WTC11 (cell line): ENCODE data around the gene ZIC5. TPM values are rescaled to one million over a fixed set of nuclear protein-coding genes. Genes with fewer than 3 reads are reported as not detected.
"Not testable (repeated sequence)": the region's sequence is repeated elsewhere in the genome, so short reads cannot be mapped to it uniquely, and the experiment has no call there.

Experiments
- ATAC-seq: fragments of 200-7000 bp; cut with Tn5 transposase; 2 replicates; pipeline ENCODE4 v1.10.0; 2021; ENCODE audit warnings: mild to moderate bottlenecking, moderate library complexity
- CTCF ChIA-PET: fragments of 300-600 bp; sonication (Branson Sonifier 250); formaldehyde crosslinking; loops from one replicate; lab custom pipeline; 2021; ENCODE audit warnings: antibody characterized with exemption; lab: Charles Lee
- POLR2A ChIA-PET: fragments of 350-600 bp; sonication (Branson Sonifier 250); formaldehyde crosslinking; loops from one replicate; lab custom pipeline; 2021; ENCODE audit warnings: antibody characterized with exemption; lab: Charles Lee
- DNase-seq: peaks from one replicate; pipeline ENCODE4 v3.0.0; 2021; ENCODE audit warnings: low spot score
- H3K27ac Mint-ChIP-seq: 2 replicates; pipeline ENCODE4 v1.8.0; 2021; ENCODE audit warnings: mixed read lengths
- H3K27me3 Mint-ChIP-seq: 2 replicates; pipeline ENCODE4 v1.8.0; 2021; ENCODE audit warnings: low read depth, mild to moderate bottlenecking, moderate library complexity, mixed read lengths
- H3K36me3 Mint-ChIP-seq: 2 replicates; pipeline ENCODE4 v1.8.0; 2021; ENCODE audit warnings: mixed read lengths
- H3K4me1 Mint-ChIP-seq: 2 replicates; pipeline ENCODE4 v1.8.0; 2022; ENCODE audit warnings: mixed read lengths
- H3K4me3 Mint-ChIP-seq: 2 replicates; pipeline ENCODE4 v1.8.0; 2021; ENCODE audit warnings: mild to moderate bottlenecking, moderate library complexity, mixed read lengths
- H3K9me3 Mint-ChIP-seq: 2 replicates; pipeline ENCODE4 v1.8.0; 2021; ENCODE audit warnings: mixed read lengths
- ATF1 ChIP-seq: sonication (generic); formaldehyde crosslinking; IDR thresholded peaks from 2 replicates; pipeline ENCODE4 v1.8.1; 2023; ENCODE audit warnings: mild to moderate bottlenecking, moderate library complexity, missing genetic modification reagents
- ATF2 ChIP-seq: sonication (generic); formaldehyde crosslinking; IDR thresholded peaks from 2 replicates; pipeline ENCODE4 v1.8.1; 2022; ENCODE audit warnings: low read depth, missing genetic modification reagents, borderline replicate concordance
- CDX4 ChIP-seq: fragments of 250-450 bp; sonication (Bioruptor Pico); IDR thresholded peaks from 2 replicates; pipeline ENCODE4 v1.9.0; 2021; ENCODE audit warnings: moderate library complexity, mild to moderate bottlenecking, inconsistent platforms, borderline replicate concordance
- CREB1 ChIP-seq: sonication (generic); formaldehyde crosslinking; IDR thresholded peaks from 2 replicates; pipeline ENCODE4 v1.8.0; 2023; ENCODE audit warnings: mild to moderate bottlenecking, missing genetic modification reagents
- CREM ChIP-seq: sonication (generic); formaldehyde crosslinking; IDR thresholded peaks from 2 replicates; pipeline ENCODE4 v1.8.1; 2022; ENCODE audit warnings: mild to moderate bottlenecking, missing genetic modification reagents, moderate library complexity
- ESRRA ChIP-seq: sonication (generic); formaldehyde crosslinking; IDR thresholded peaks from 2 replicates; pipeline ENCODE4 v1.8.1; 2022; ENCODE audit warnings: mild to moderate bottlenecking, missing genetic modification reagents, borderline replicate concordance
- FOXK1 ChIP-seq: sonication (generic); formaldehyde crosslinking; IDR thresholded peaks from 2 replicates; pipeline ENCODE4 v1.8.0; 2022; ENCODE audit warnings: mild to moderate bottlenecking, moderate library complexity, missing genetic modification reagents
- FOXP1 ChIP-seq: sonication (generic); formaldehyde crosslinking; IDR thresholded peaks from 2 replicates; pipeline ENCODE4 v1.8.0; 2022; ENCODE audit warnings: missing genetic modification reagents, mild to moderate bottlenecking, moderate library complexity, borderline replicate concordance
- GTF2I ChIP-seq: fragments of 250-450 bp; sonication (Bioruptor Pico); conservative IDR thresholded peaks from 2 replicates; pipeline ENCODE4 v1.4.0; 2021; ENCODE audit warnings: mild to moderate bottlenecking
- PRDM15 ChIP-seq: sonication (generic); formaldehyde crosslinking; IDR thresholded peaks from 2 replicates; pipeline ENCODE4 v1.8.0; 2022; ENCODE audit warnings: missing genetic modification reagents
- PREB ChIP-seq: sonication (generic); formaldehyde crosslinking; IDR thresholded peaks from 2 replicates; pipeline ENCODE4 v1.8.1; 2022; ENCODE audit warnings: mild to moderate bottlenecking, missing genetic modification reagents, moderate library complexity, borderline replicate concordance
- SOX15 ChIP-seq: fragments of 250-450 bp; sonication (Bioruptor Pico); IDR thresholded peaks from 2 replicates; pipeline ENCODE4 v1.9.0; 2021; ENCODE audit warnings: mild to moderate bottlenecking
- ZNF121 ChIP-seq: sonication (generic); formaldehyde crosslinking; IDR thresholded peaks from 2 replicates; pipeline ENCODE4 v1.8.0; 2023; ENCODE audit warnings: missing genetic modification reagents
- ZNF671 ChIP-seq: fragments of 250-450 bp; sonication (Bioruptor Pico); IDR thresholded peaks from 2 replicates; pipeline ENCODE4 v1.8.0; 2021; ENCODE audit warnings: mild to moderate bottlenecking
- total RNA-seq: library from RNA; stranded (reverse); gene quantifications from 3 replicates; pipeline ENCODE4 v1.2.3, GENCODE V29; 2021
- TF ChIP-seq, protein P1 (sequence below): sonication (generic); formaldehyde crosslinking; conservative IDR thresholded peaks from 2 replicates; pipeline ENCODE4 v1.8.1; 2023; ENCODE audit warnings: mild to moderate bottlenecking, low read depth, missing genetic modification reagents, moderate library complexity

Gene ZIC5
- total RNA-seq, 1 experiment from 2014 or later: 46.4 TPM

DNA sequence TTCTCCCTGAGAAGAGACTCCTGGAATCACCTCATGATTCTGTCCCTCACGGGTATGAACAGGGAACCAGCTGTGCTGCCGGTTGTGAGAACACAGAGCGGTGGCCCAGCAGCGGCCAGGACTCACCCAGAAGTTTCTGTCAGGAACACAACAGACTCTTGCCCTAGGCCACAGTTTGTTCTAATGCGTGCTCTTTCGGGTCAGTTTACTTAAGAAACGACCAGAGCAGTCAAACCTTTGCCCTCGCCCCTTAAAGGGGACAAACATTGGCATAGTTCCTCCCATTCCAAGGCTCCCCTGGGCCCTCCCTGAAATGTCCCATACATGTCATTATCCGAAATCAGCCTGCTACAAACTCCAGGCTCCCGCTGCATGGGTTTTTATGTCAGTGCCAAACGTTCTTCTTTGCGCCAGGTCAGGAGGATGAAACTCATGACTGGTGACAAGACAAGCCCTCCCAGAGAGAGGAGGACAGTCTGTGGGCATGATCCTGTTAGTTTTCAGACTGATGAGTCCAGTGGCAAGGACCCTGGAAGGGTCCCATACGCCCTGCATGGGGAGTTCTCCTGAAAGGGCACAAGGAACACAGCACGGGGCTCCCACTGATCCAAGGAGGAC lies 18.3 kb downstream of the ZIC5 start:
- no peaks in the 10 kb centered on the region for H3K36me3 Mint-ChIP-seq
- no peak overlapping the region for H3K4me3 Mint-ChIP-seq
- H3K4me1 Mint-ChIP-seq: peaks cover 58% of the 10 kb centered on the region
- ATAC-seq (no peak), DNase-seq (no peak)
- no peak overlapping the region for H3K27ac Mint-ChIP-seq
- H3K27me3 Mint-ChIP-seq: peaks cover 45% of the 10 kb centered on the region
- no peak for TF ChIP-seq ATF1
- TF ChIP-seq, protein P1, sequence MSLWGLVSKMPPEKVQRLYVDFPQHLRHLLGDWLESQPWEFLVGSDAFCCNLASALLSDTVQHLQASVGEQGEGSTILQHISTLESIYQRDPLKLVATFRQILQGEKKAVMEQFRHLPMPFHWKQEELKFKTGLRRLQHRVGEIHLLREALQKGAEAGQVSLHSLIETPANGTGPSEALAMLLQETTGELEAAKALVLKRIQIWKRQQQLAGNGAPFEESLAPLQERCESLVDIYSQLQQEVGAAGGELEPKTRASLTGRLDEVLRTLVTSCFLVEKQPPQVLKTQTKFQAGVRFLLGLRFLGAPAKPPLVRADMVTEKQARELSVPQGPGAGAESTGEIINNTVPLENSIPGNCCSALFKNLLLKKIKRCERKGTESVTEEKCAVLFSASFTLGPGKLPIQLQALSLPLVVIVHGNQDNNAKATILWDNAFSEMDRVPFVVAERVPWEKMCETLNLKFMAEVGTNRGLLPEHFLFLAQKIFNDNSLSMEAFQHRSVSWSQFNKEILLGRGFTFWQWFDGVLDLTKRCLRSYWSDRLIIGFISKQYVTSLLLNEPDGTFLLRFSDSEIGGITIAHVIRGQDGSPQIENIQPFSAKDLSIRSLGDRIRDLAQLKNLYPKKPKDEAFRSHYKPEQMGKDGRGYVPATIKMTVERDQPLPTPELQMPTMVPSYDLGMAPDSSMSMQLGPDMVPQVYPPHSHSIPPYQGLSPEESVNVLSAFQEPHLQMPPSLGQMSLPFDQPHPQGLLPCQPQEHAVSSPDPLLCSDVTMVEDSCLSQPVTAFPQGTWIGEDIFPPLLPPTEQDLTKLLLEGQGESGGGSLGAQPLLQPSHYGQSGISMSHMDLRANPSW (CRISPR knock-in tag): no peak
- no peak for TF ChIP-seq FOXP1 (CRISPR knock-in tag)
- TF ChIP-seq SOX15: no peak
- ChIA-PET POLR2A (interaction anchor here (0.6 kb wide), 1 partner anchor 232 kb away, joined by 6 read pairs; no protein-coding TSS in a partner anchor), CTCF (interaction anchor here (1.1 to 2.0 kb wide), 2 partner anchors 27 to 339 kb away, joined by 3 to 4 read pairs; no protein-coding TSS in a partner anchor)
- H3K9me3 Mint-ChIP-seq: peaks cover 4% of the 10 kb centered on the region

GRCh38 chr13:99951666-99952065 lies 19.9 kb downstream of the ZIC5 start:
- ATAC-seq, H3K27ac Mint-ChIP-seq, DNase-seq, H3K4me3 Mint-ChIP-seq, POLR2A ChIA-PET, H3K36me3 Mint-ChIP-seq, H3K9me3 Mint-ChIP-seq, CTCF ChIA-PET: not testable (repeated sequence)
- peaks cover 31% of the 10 kb centered on the region for H3K27me3 Mint-ChIP-seq
- peaks cover 59% of the 10 kb centered on the region for H3K4me1 Mint-ChIP-seq
- TF ChIP-seq ZNF121 (CRISPR knock-in tag) (peak; percentile 75; the same call in 1 of the 2 replicates), GTF2I (0 out of 2 replicates have a peak, but pooled peaks have one; percentile 4)

DNA sequence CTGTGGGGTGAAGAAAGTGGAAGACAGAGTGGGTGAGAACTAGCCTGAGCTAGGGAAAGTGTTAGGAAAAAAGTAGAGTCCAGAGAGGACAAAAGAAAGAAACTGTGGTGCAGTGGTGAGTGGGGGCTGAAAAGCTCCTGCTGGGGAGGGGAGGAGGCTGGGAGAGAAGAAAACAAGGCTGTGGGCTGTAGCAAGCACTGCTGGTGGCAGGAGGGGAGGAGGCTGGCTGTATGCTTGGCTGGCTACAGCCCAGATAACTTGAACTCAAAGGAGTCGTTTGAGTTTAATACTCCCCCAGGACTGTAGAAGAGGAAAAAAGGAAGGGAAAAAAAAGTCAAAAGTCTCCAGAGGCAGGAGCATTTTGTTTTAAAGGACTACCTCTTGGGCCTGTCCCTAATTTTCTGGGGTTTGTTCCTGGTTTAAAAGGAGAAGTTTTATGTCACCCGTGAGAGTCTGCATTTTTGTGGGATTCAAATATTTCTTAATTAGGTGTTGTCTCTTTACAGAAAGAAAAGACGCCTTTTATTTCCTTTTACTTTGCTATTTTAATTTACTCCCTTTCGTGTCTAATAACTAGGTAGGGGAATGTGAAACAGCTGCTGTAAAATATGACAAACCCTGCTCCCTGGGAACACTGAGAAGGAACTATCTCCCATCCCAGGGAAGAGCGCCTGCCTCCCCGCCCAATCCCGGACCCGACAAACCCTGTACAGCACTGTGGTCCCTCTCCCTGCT lies 21.7 kb downstream of the ZIC5 start:
- TF ChIP-seq ESRRA (CRISPR knock-in tag) (no peak), PRDM15 (0 out of 2 replicates have a peak, but pooled peaks have one; percentile 28)
- TF ChIP-seq, all 79 proteins: peak for 1
- CTCF ChIA-PET: interaction anchor here (0.6 to 1.2 kb wide), 6 partner anchors 8 to 349 kb away, joined by 3 to 5 read pairs (median 4); no protein-coding TSS in a partner anchor
- Mint-ChIP-seq H3K27ac (no peak overlapping the region), H3K4me1 (peaks cover 45% of the 10 kb centered on the region), H3K36me3 (no peaks in the 10 kb centered on the region), H3K9me3 (peaks cover 4% of the 10 kb centered on the region), H3K27me3 (peaks cover 13% of the 10 kb centered on the region), H3K4me3 (no peak overlapping the region)
- DNase-seq (no peak), ATAC-seq (peak; percentile 76)
- POLR2A ChIA-PET: no interaction called here

- TF ChIP-seq SOX15 (no peak), CREB1 (no peak), CDX4 (no peak), ATF2 (CRISPR knock-in tag) (no peak), CREM (CRISPR knock-in tag) (no peak), FOXK1 (no peak), PREB (CRISPR knock-in tag) (no peak), ZNF671 (CRISPR knock-in tag) (no peak)
- ATAC-seq (no peak), DNase-seq (no peak)
- Mint-ChIP-seq H3K4me3 (no peak overlapping the region), H3K4me1 (peaks cover 38% of the 10 kb centered on the region), H3K27ac (no peak overlapping the region), H3K9me3 (peaks cover 4% of the 10 kb centered on the region), H3K27me3 (peaks cover 6% of the 10 kb centered on the region), H3K36me3 (no peaks in the 10 kb centered on the region)
- POLR2A ChIA-PET: no interaction called here
- CTCF ChIA-PET: interaction anchor here (0.6 to 1.2 kb wide), 6 partner anchors 8 to 349 kb away, joined by 3 to 5 read pairs (median 4); no protein-coding TSS in a partner anchor
Observed at GRCh38 chr13:99948907-99949678, 22.5 kb downstream of the ZIC5 start.
